Upper lobe of left lung (tissue), 6 donors: ENCODE measurements around the gene USP37. TPM values are rescaled to one million over a fixed set of nuclear protein-coding genes. Genes with fewer than 3 reads are reported as not detected.

Experiments
- ATAC-seq, 2 donors: fragments of 200-7000 bp; cut with Tn5 transposase; one replicate each; pipeline ENCODE4 v1.9.1; 2022; ENCODE audit warnings: mild to moderate bottlenecking in 2 of 2, moderate library complexity in 2 of 2; ENCODE audit not compliant: low FRiP score in 2 of 2
- DNase-seq, 2 donors: peaks; one replicate each; pipeline ENCODE4 v3.0.0-alpha.2; 2019 to 2020
- H3K27ac ChIP-seq, 4 donors: fragments of 200-600 bp; sonication (generic); one replicate each; pipeline ENCODE4 v1.5.1; 2016 to 2019
- H3K27me3 ChIP-seq, 4 donors: fragments of 200-600 bp; sonication (generic); one replicate each; pipeline ENCODE4 v1.5.1; 2017 to 2019
- H3K36me3 ChIP-seq, 4 donors: fragments of 200-600 bp; sonication (generic); one replicate each; pipeline ENCODE4 v1.5.1; 2016 to 2019
- H3K4me1 ChIP-seq, 4 donors: fragments of 200-600 bp; sonication (generic); one replicate each; pipeline ENCODE4 v1.5.1; 2018 to 2019
- H3K4me3 ChIP-seq, 4 donors: fragments of 200-600 bp; sonication (generic); one replicate each; pipeline ENCODE4 v1.5.1; 2017 to 2019; ENCODE audit warnings: mild to moderate bottlenecking in 2 of 4, moderate library complexity in 1 of 4
- H3K9me3 ChIP-seq, 4 donors: fragments of 200-600 bp; sonication (generic); one replicate each; pipeline ENCODE4 v1.5.1; 2018 to 2019
- EP300 ChIP-seq, 4 donors: sonication (generic); formaldehyde crosslinking; IDR thresholded peaks; one replicate each; pipeline ENCODE4 v1.5.1; 2017; ENCODE audit warnings: antibody characterized with exemption in 4 of 4, control low read depth in 2 of 4
- POLR2A ChIP-seq, 4 donors: fragments of 450-650 bp; IDR thresholded peaks; one replicate each; pipeline ENCODE4 v1.5.1; 2016 to 2017; ENCODE audit warnings: antibody characterized with exemption in 4 of 4, mild to moderate bottlenecking in 2 of 4
- POLR2AphosphoS5 ChIP-seq, 2 donors: sonication (generic); formaldehyde crosslinking; IDR thresholded peaks; one replicate each; pipeline ENCODE4 v1.5.1; 2017; ENCODE audit warnings: antibody characterized with exemption in 2 of 2
- WGBS, 2 donors: methylation state at CpG; one replicate each; pipeline ENCODE4 v1.1.5; 2017 to 2018; 5-methylcytosine and 5-hydroxymethylcytosine counted together
- total RNA-seq, 6 donors: library from RNA; depleted of rRNA in 4 of 6; stranded (reverse); fragments of >200 nt in 4 of 6; gene quantifications; one replicate each; pipeline versions ENCODE4 v1.1.0 to v1.2.1, GENCODE V29; 2016 to 2021
- TF ChIP-seq, protein P1 (sequence below), 6 experiments: fragments of 450-650 bp in 4 of 6; fragments of 200-600 bp in 2 of 6; sonication (generic) in 2 of 6; IDR thresholded peaks; one replicate each; pipeline ENCODE4 v1.5.1; 2016 to 2019; ENCODE audit warnings: antibody characterized with exemption in 6 of 6
- donor health status: DM: no; HTN: no; CAD: no; lungs with moderate emphysema.
- donor health status: DM: no; HTN: yes; CAD: no; lungs with severe emphysema.

USP37 gene
- total RNA-seq, 6 donors from 2014 or later = 9.0 to 31.4 (median 13.1) TPM

DNA sequence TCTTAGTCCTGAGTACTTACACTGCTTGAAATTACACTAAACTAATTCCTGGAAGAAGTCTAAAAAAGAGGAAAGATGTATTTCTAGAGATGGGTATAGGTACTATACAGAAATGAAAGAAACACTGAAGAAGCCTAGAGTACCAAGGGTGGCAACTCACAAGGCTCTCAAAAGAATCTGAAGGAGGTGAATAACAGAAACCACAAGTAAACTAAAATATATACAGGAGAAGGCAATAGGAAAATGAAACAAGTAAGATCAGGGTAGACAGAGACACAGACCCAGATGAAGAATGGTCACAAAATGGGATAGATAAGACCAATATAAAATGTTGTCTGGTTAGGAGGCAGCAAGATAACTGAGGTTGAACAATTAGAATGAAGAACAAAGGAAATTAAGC is 59.9 kb downstream of the USP37 start:
- TF ChIP-seq, protein P1, sequence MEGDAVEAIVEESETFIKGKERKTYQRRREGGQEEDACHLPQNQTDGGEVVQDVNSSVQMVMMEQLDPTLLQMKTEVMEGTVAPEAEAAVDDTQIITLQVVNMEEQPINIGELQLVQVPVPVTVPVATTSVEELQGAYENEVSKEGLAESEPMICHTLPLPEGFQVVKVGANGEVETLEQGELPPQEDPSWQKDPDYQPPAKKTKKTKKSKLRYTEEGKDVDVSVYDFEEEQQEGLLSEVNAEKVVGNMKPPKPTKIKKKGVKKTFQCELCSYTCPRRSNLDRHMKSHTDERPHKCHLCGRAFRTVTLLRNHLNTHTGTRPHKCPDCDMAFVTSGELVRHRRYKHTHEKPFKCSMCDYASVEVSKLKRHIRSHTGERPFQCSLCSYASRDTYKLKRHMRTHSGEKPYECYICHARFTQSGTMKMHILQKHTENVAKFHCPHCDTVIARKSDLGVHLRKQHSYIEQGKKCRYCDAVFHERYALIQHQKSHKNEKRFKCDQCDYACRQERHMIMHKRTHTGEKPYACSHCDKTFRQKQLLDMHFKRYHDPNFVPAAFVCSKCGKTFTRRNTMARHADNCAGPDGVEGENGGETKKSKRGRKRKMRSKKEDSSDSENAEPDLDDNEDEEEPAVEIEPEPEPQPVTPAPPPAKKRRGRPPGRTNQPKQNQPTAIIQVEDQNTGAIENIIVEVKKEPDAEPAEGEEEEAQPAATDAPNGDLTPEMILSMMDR (IDR thresholded peaks at IDR 0.05) = no peak
- TF ChIP-seq POLR2AphosphoS5 (IDR thresholded peaks at IDR 0.05) (no peak), POLR2A (IDR thresholded peaks at IDR 0.05) (no peak), EP300 (IDR thresholded peaks at IDR 0.05) (no peak)
- no peak for ATAC-seq

DNA sequence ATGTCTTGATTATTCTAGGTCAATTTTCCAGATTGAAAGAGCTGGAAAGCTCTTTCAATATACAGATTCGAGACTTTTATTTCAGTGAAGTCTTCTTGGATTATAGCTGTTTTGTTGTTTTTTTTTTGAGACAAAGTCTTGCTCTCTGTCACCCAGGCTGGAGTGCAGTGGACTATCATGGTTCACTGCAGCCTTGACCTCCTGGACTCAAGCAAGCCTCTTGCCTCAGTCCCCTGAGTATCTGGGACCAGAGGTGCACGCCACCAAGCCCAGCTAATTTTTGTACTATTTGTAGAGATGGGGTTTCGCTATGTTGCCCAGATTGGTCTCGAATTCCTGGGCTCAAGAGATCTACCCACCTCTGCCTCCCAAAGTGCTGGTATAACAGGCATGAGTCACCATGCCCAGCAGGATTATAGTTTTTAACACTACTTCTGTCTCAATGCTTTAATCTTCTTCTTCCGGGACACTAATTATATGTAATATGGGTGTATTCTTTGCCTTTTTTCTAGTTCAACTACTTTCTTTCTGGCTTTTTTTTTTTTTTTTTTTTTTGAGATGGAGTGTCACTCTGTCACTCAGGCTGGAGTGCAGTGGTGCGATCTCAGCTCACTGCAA is 62.3 kb downstream of the USP37 start:
- ATAC-seq (no peak), DNase-seq (no peak)
- WGBS, 2 donors = 94 to 100% methylated on average over 6 of the region's 6 CpGs
- Histone ChIP-seq H3K4me3 (no peak overlapping the region), H3K27ac (no peak overlapping the region), H3K36me3 (peaks cover 0 to 14% (median 3%) of the 10 kb centered on the region in 4 donors), H3K4me1 (peaks cover 4 to 18% (median 15%) of the 10 kb centered on the region in 4 donors), H3K9me3 (no peaks in the 10 kb centered on the region), H3K27me3 (no peaks in the 10 kb centered on the region)
- TF ChIP-seq, protein P1 (IDR thresholded peaks at IDR 0.05) = no peak
- TF ChIP-seq POLR2A (IDR thresholded peaks at IDR 0.05) (no peak), POLR2AphosphoS5 (IDR thresholded peaks at IDR 0.05) (no peak), EP300 (IDR thresholded peaks at IDR 0.05) (no peak)

More for the DNA sequence above, 59.9 kb downstream of the USP37 start:
- Histone ChIP-seq H3K9me3 (no peaks in the 10 kb centered on the region), H3K36me3 (peaks cover 0 to 14% (median 3%) of the 10 kb centered on the region in 4 donors), H3K27me3 (no peaks in the 10 kb centered on the region), H3K27ac (no peak overlapping the region), H3K4me3 (no peak overlapping the region), H3K4me1 (peaks cover 0 to 3% (median 0%) of the 10 kb centered on the region in 4 donors)
- no peak for DNase-seq

DNA sequence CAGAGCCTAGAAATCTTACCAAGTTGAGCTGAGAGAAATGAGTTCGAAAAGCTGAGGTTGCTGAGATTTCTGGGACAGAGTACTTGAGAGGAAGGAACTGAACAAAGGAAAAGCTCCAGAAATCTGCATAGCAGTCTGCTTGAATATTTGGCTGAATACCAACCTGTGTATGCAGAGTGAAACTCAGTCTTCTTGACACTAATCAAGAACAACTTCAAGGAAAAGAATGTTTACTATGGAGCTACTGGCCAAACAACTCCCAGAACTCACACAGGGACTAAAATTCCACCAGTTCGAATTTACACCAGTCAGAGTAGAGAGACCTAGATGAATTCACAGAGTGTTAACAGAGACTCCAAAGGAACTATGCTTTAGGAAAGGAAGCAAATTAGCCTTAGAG is 66.5 kb downstream of the USP37 start:
- Histone ChIP-seq H3K4me1 (peaks cover 4 to 18% (median 15%) of the 10 kb centered on the region in 4 donors), H3K9me3 (no peaks in the 10 kb centered on the region), H3K4me3 (no peak overlapping the region), H3K36me3 (peaks cover 0 to 26% (median 5%) of the 10 kb centered on the region in 4 donors), H3K27ac (peak overlapping the region; percentile 27 to 78 (median 61)), H3K27me3 (no peaks in the 10 kb centered on the region)
- peak; percentile 35 to 78 for ATAC-seq
- TF ChIP-seq POLR2A (IDR thresholded peaks at IDR 0.05) = no peak
- TF ChIP-seq, protein P1 (IDR thresholded peaks at IDR 0.05) = no peak
- no peak for TF ChIP-seq EP300 (IDR thresholded peaks at IDR 0.05)
- TF ChIP-seq POLR2AphosphoS5 (IDR thresholded peaks at IDR 0.05) = no peak
- WGBS, 2 donors = 21 to 23% methylated on average over 2 of the region's 2 CpGs
- no peak for DNase-seq

DNA sequence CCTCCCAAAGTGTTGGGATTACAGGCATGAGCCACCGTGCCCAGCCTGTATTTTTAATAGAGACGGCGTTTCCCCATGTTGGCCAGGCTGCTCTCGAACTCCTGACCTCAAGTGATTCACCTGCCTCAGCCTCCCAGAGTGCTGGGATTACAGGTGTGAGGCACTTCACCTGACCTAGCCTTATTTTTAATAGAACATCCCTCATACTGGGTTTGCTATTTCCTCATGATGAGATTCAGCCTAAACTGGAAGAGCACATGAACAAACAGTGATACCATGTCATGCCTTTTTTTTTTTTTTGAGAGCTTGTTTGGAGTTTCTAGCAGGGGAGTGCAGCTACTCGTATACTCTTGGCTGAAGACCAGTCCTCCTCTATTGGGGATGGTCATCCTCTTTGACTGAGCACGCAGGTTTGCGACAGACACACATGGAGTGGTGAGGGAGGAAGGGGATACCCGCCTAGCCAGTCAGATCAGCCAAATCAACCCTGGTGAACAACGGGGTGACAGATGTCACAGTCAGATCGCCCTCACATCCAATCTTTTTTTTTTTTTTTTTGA is 67.6 kb downstream of the USP37 start:
- Histone ChIP-seq H3K4me1 (peaks cover 4 to 18% (median 15%) of the 10 kb centered on the region in 4 donors), H3K27ac (peak overlapping the region in 2 of 4 donors; percentile 50 to 72), H3K9me3 (no peaks in the 10 kb centered on the region), H3K27me3 (no peaks in the 10 kb centered on the region), H3K4me3 (no peak overlapping the region), H3K36me3 (peaks cover 0 to 37% (median 7%) of the 10 kb centered on the region in 4 donors)
- TF ChIP-seq EP300 (IDR thresholded peaks at IDR 0.05) = no peak
- TF ChIP-seq, protein P1 (IDR thresholded peaks at IDR 0.05) = no peak
- TF ChIP-seq POLR2A (IDR thresholded peaks at IDR 0.05) = no peak
- no peak for TF ChIP-seq POLR2AphosphoS5 (IDR thresholded peaks at IDR 0.05)
- peak in 1 of 2 donors; percentile 62 for ATAC-seq
- no peak for DNase-seq
- WGBS, 2 donors = 76 to 77% methylated on average over 10 of the region's 10 CpGs
